Chondrocyte (in vitro differentiated cells): ENCODE data around the gene KCNK2. TPM values are rescaled to one million over a fixed set of nuclear protein-coding genes. Genes with fewer than 3 reads are reported as not detected.

Experiments
- DNase-seq: peaks from one replicate; pipeline ENCODE4 v3.0.0; 2021; ENCODE audit warnings: mixed read lengths, low spot score
- H3K27ac Mint-ChIP-seq: one replicate; pipeline ENCODE4 v1.8.0; 2021; ENCODE audit warnings: mild to moderate bottlenecking, moderate library complexity, mixed read lengths; ENCODE audit not compliant: unreplicated experiment
- H3K27me3 Mint-ChIP-seq: 2 replicates; pipeline ENCODE4 v1.8.0; 2021; ENCODE audit warnings: low read depth, mixed read lengths
- H3K36me3 Mint-ChIP-seq: 2 replicates; pipeline ENCODE4 v1.8.0; 2021; ENCODE audit warnings: low read depth, mixed read lengths
- H3K4me1 Mint-ChIP-seq: 2 replicates; pipeline ENCODE4 v1.8.0; 2021; ENCODE audit warnings: low read depth, mild to moderate bottlenecking, mixed read lengths
- H3K4me3 Mint-ChIP-seq: one replicate; pipeline ENCODE4 v1.8.0; 2021; ENCODE audit warnings: mild to moderate bottlenecking, moderate library complexity, mixed read lengths; ENCODE audit not compliant: unreplicated experiment
- H3K9me3 Mint-ChIP-seq: 2 replicates; pipeline ENCODE4 v1.8.0; 2021; ENCODE audit warnings: low read depth, mixed read lengths
- CTCF ChIP-seq: fragments of 200-600 bp; sonication (generic); IDR thresholded peaks from 2 replicates; pipeline ENCODE4 v1.5.0; 2021; ENCODE audit warnings: antibody characterized with exemption, mild to moderate bottlenecking, moderate library complexity
- total RNA-seq: library from RNA; stranded (reverse); gene quantifications from 3 replicates; pipeline ENCODE4 v1.2.1, GENCODE V29; 2021

The KCNK2 gene
- total RNA-seq, 1 donor from 2014 or later, result not detected

GRCh38 chr1:215081661-215082531, 641 bp upstream of the KCNK2 start:
- Mint-ChIP-seq H3K36me3 (no peaks in the 10 kb centered on the region), H3K27ac (no peak overlapping the region)
- no peak for DNase-seq

GRCh38 chr1:215083383-215083961, 935 bp downstream of the KCNK2 start:
- no peak for DNase-seq
- Mint-ChIP-seq H3K9me3 (no peaks in the 10 kb centered on the region), H3K4me3 (peak overlapping the region; percentile 72), H3K27me3 (peaks cover 72% of the 10 kb centered on the region), H3K36me3 (no peaks in the 10 kb centered on the region), H3K27ac (no peak overlapping the region), H3K4me1 (peaks cover 15% of the 10 kb centered on the region)
- TF ChIP-seq CTCF, result no peak

More at GRCh38 chr1:215081661-215082531, 641 bp upstream of the KCNK2 start:
- Mint-ChIP-seq H3K4me3 (peak overlapping the region; percentile 66), H3K9me3 (no peaks in the 10 kb centered on the region), H3K4me1 (peaks cover 15% of the 10 kb centered on the region), H3K27me3 (peaks cover 66% of the 10 kb centered on the region)
- TF ChIP-seq CTCF, result no peak

- no peak overlapping the region for H3K4me3 Mint-ChIP-seq
- H3K9me3 Mint-ChIP-seq, result no peaks in the 10 kb centered on the region
- H3K27ac Mint-ChIP-seq, result no peak overlapping the region
- no peak for TF ChIP-seq CTCF
- no peak for DNase-seq
- peaks cover 74% of the 10 kb centered on the region for H3K27me3 Mint-ChIP-seq
- peaks cover 15% of the 10 kb centered on the region for H3K4me1 Mint-ChIP-seq
- peaks cover 3% of the 10 kb centered on the region for H3K36me3 Mint-ChIP-seq
Measured at GRCh38 chr1:215084621-215085020, 2.1 kb downstream of the KCNK2 start.

GRCh38 chr1:215087603-215088002, 5.1 kb downstream of the KCNK2 start:
- Mint-ChIP-seq H3K4me1 (peaks cover 8% of the 10 kb centered on the region), H3K9me3 (no peaks in the 10 kb centered on the region), H3K27me3 (peaks cover 65% of the 10 kb centered on the region), H3K36me3 (peaks cover 3% of the 10 kb centered on the region), H3K27ac (no peak overlapping the region), H3K4me3 (no peak overlapping the region)
- TF ChIP-seq CTCF, result no peak
- DNase-seq, result no peak

GRCh38 chr1:215094381-215094780, 11.8 kb downstream of the KCNK2 start:
- Mint-ChIP-seq H3K27me3 (peaks cover 44% of the 10 kb centered on the region), H3K27ac (no peak overlapping the region), H3K4me1 (no peaks in the 10 kb centered on the region), H3K36me3 (peaks cover under 1% of the 10 kb centered on the region), H3K4me3 (no peak overlapping the region), H3K9me3 (no peaks in the 10 kb centered on the region)
- TF ChIP-seq CTCF, result no peak
- no peak for DNase-seq
